ENCODE results near the gene LGI1.

Gene LGI1

DNA sequence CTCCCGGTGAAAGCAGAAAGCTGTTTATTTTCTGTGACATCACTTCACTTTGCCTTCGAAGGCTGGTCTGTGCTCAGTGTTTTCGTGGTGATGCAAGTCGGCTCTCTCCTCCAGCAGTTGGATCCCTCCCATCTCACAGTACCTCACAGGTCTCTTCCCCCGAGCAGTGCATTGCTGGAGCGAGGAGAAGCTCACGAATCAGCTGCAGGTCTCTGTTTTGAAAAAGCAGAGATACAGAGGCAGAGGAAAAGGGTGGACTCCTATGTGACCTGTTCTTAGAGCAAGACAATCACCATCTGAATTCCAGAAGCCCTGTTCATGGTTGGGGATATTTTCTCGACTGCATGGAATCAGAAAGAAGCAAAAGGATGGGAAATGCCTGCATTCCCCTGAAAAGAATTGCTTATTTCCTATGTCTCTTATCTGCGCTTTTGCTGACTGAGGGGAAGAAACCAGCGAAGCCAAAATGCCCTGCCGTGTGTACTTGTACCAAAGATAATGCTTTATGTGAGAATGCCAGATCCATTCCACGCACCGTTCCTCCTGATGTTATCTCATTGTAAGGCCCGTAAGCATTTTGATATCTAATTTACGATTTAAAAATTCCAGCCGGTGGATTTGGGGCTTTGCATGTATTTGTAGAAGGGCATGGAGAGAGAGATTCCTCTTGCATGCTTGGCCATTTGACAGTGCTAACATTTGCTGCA, at the start of gene LGI1:
TSS of gene LGI1 (plus strand) at position 136 of the 707 bp plus-strand sequence. CDS start at position 345, 209 bp downstream.
- no peak within 1 kb of the TSS for H3K4me3 ChIP-seq (ENCODE audit: low read depth, low read length)
- DNase-seq (ENCODE audit: low read depth) = no peak
- TF ChIP-seq CTCF (IDR thresholded peaks at IDR 0.05; ENCODE audit: low read depth, low read length, missing control alignments) = no peak

DNA sequence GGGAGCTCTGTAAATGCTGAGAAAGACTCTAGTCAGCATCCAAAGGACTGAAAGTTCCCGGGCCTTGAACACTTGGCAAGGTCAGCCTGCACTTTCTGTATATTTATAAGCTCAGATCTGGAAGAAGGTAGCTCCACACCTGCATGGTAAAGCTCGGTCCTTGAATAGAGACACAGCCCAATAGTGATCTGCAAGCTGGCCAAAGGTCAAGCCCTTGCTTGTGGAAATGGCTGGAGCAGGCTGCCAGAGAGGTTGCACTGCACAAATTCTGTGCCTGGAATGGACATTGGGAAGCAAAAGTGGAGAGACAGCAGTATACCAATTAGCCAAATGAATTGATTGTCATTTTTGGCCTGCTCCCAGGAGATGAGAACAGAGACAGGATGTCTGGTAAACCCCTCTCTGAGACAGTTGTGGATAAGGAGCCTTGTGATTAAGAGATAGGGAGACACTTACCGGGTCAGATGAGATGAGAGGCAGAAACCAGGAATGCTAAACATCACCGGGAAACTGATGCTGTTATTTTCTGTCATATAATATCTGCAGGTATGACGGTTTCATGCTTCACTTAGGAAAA, 47.3 kb upstream of the LGI1 start:
- no peak for DNase-seq (ENCODE audit: low read depth)
- no peak for TF ChIP-seq CTCF (IDR thresholded peaks at IDR 0.05; ENCODE audit: low read depth, low read length, missing control alignments)
- H3K4me3 ChIP-seq (ENCODE audit: low read depth, low read length) = no peak overlapping the region

- no peak overlapping the region for H3K4me3 ChIP-seq (ENCODE audit: low read depth, low read length)
- no peak for DNase-seq (ENCODE audit: low read depth)
- TF ChIP-seq CTCF (IDR thresholded peaks at IDR 0.05; ENCODE audit: low read depth, low read length, missing control alignments) = no peak
Observed at GRCh38 chr10:93711891-93712290, 45.8 kb upstream of the LGI1 start.

DNA sequence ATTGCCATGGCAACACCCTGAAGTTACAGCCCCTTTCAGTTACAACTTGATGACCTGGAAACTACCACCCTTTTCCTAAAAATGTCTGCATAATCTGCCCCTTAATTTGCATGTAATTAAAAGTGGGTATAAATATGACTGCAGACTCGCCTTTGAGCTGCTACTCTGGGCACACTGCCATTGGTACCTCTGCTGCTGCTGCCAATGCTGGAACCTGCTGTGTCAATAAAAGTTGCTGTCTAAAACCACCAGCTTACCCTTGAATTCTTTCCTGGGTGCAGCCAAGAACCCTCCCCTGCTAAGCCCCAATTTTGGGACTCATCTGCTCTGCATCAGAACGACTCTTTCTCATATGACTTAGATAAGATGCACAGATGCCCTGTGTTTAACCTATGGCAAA, 45.1 kb upstream of the LGI1 start:
- DNase-seq (ENCODE audit: low read depth) = no peak
- TF ChIP-seq CTCF (IDR thresholded peaks at IDR 0.05; ENCODE audit: low read depth, low read length, missing control alignments) = no peak
- no peak overlapping the region for H3K4me3 ChIP-seq (ENCODE audit: low read depth, low read length)

DNA sequence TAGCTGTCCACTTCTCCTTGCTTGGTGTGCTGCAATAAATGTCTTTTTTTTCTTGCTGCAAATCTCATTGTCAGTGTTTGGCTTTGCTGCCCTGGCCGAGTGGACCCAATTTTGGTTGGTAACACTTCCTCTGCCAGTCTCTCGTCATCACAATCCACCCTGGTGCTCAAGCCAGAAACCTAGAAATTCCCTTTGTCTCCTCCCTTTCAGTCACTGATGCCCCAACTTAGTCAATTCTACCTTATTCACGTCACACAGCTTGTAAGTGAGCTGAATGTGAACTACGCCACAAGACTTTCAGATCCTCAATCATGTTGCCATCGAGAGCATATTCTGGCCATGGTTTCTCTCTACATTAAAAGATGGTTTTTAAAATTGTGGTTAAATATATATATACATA, 42.4 kb upstream of the LGI1 start:
- DNase-seq (ENCODE audit: low read depth) = peak; percentile 67
- TF ChIP-seq CTCF (IDR thresholded peaks at IDR 0.05; ENCODE audit: low read depth, low read length, missing control alignments) = no peak
- H3K4me3 ChIP-seq (ENCODE audit: low read depth, low read length) = no peak overlapping the region

GRCh38 chr10:93716766-93717165, 41.0 kb upstream of the LGI1 start:
- no peak overlapping the region for H3K4me3 ChIP-seq (ENCODE audit: low read depth, low read length)
- TF ChIP-seq CTCF (IDR thresholded peaks at IDR 0.05; ENCODE audit: low read depth, low read length, missing control alignments) = no peak
- DNase-seq (ENCODE audit: low read depth) = no peak
